Measurements from ENCODE around the gene WFIKKN1. TPM values are rescaled to one million over a fixed set of nuclear protein-coding genes. Genes with fewer than 3 reads are reported as not detected.

The WFIKKN1 gene
- total and polyA plus RNA-seq, 2 experiments from 2014 or later = 3.5 to 6.8 TPM

DNA sequence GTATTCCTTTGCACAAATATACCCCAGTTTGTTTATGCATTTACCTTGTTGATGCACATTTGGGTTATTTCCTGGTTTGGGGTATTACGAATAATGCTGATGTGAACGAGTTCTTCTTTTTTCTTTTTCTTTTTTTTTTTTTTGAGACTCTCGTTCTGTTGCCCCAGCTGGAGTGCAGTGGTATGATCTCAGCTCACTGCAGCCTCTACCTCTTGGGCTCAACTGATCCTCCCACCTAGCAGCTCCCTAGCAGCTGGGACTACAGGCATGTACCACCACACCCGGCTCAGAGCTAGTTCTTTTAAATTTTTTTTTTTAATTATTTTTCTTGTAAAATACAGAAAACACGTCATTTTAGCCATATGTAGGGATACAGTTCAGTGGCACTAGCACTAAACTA is 26.9 kb upstream of the WFIKKN1 start (continued):
- TF ChIP-seq, protein P1, sequence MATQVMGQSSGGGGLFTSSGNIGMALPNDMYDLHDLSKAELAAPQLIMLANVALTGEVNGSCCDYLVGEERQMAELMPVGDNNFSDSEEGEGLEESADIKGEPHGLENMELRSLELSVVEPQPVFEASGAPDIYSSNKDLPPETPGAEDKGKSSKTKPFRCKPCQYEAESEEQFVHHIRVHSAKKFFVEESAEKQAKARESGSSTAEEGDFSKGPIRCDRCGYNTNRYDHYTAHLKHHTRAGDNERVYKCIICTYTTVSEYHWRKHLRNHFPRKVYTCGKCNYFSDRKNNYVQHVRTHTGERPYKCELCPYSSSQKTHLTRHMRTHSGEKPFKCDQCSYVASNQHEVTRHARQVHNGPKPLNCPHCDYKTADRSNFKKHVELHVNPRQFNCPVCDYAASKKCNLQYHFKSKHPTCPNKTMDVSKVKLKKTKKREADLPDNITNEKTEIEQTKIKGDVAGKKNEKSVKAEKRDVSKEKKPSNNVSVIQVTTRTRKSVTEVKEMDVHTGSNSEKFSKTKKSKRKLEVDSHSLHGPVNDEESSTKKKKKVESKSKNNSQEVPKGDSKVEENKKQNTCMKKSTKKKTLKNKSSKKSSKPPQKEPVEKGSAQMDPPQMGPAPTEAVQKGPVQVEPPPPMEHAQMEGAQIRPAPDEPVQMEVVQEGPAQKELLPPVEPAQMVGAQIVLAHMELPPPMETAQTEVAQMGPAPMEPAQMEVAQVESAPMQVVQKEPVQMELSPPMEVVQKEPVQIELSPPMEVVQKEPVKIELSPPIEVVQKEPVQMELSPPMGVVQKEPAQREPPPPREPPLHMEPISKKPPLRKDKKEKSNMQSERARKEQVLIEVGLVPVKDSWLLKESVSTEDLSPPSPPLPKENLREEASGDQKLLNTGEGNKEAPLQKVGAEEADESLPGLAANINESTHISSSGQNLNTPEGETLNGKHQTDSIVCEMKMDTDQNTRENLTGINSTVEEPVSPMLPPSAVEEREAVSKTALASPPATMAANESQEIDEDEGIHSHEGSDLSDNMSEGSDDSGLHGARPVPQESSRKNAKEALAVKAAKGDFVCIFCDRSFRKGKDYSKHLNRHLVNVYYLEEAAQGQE (IDR thresholded peaks at IDR 0.05; ENCODE audit: unreplicated experiment) = no peak
- no peak for TF ChIP-seq STAT1 (IDR thresholded peaks at IDR 0.05; ENCODE audit: unreplicated experiment)
- TF ChIP-seq, protein P2, sequence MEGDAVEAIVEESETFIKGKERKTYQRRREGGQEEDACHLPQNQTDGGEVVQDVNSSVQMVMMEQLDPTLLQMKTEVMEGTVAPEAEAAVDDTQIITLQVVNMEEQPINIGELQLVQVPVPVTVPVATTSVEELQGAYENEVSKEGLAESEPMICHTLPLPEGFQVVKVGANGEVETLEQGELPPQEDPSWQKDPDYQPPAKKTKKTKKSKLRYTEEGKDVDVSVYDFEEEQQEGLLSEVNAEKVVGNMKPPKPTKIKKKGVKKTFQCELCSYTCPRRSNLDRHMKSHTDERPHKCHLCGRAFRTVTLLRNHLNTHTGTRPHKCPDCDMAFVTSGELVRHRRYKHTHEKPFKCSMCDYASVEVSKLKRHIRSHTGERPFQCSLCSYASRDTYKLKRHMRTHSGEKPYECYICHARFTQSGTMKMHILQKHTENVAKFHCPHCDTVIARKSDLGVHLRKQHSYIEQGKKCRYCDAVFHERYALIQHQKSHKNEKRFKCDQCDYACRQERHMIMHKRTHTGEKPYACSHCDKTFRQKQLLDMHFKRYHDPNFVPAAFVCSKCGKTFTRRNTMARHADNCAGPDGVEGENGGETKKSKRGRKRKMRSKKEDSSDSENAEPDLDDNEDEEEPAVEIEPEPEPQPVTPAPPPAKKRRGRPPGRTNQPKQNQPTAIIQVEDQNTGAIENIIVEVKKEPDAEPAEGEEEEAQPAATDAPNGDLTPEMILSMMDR (conservative IDR thresholded peaks at IDR 0.05; ENCODE audit: low read depth in 2 of 2) = no peak
- no peak for TF ChIP-seq EZH2phosphoT487 (IDR thresholded peaks at IDR 0.05; ENCODE audit: unreplicated experiment)
- no peak for TF ChIP-seq POLR2AphosphoS5 (IDR thresholded peaks at IDR 0.05; ENCODE audit: low read depth)
- no peak for TF ChIP-seq CREB1 (CRISPR knock-in tag; IDR thresholded peaks at IDR 0.05; ENCODE audit: low read depth)

DNA sequence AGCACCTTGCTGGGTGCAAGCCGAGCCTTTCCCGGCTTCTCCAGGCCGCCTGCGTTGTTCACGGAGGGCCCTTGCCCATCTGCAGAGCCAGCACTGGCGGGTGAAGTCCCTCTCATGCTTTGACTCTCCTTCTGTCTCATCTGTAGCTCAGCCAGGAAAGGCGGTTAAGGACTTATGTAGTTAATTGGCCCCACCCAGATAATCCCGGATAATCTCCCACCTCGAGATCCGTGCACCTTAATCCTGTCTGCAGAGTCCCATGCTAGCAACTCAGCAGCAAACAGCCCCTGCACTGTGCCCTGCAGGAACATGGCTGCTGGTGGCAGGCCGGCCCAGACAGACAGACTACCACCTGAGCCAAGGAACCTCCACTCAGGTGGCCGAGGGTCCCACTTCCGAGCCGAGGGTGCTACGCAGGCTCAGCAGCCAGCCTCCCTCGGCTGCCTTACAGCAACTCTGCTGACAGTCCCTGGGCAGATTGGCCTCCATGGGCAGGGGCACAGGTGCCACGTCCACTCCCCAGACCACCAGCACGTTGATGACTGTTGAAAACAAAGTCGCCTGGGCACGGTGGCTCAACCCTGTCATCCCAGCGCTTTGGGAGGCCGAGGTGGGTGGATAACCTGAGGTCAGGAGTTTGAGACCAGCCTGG is 24.0 kb upstream of the WFIKKN1 start:
- Histone ChIP-seq H3K4me1 (ENCODE audit: insufficient read depth) (no peaks in the 10 kb centered on the region), H3K4me3 (no peak overlapping the region), H3K9me2 (ENCODE audit: insufficient read depth) (no peaks in the 10 kb centered on the region), H3K4me2 (no peak overlapping the region), H2AFZ (no peak overlapping the region), H3K27ac (ENCODE audit: low read depth) (no peak overlapping the region), H3F3A (replicated peaks; ENCODE audit: low read depth) (peaks cover 4% of the 10 kb centered on the region), H4K20me1 (replicated peaks; ENCODE audit: insufficient read depth) (peaks cover 4% of the 10 kb centered on the region; the same call in 1 of the 2 replicates), H3K79me2 (replicated peaks; ENCODE audit: insufficient read depth) (peaks cover 32% of the 10 kb centered on the region), H3K27me3 (ENCODE audit: insufficient read depth) (no peaks in the 10 kb centered on the region), H3K36me3 (ENCODE audit: insufficient read depth) (no peaks in the 10 kb centered on the region)
- Mint-ChIP-seq H3K27me3 (ENCODE audit: insufficient read depth, low read depth, poor library complexity) (peaks cover 10% of the 10 kb centered on the region), H3K36me3 (ENCODE audit: low read depth) (peaks cover 15% of the 10 kb centered on the region; the same call in 2 of the 3 replicates), H3K27ac (no peak overlapping the region), H3K4me1 (peaks cover 9% of the 10 kb centered on the region), H3K4me3 (no peak overlapping the region), H3K9me3 (peaks cover 21% of the 10 kb centered on the region)
- ATAC-seq (no peak), DNase-seq (ENCODE audit: low spot score) (no peak)
- no peak for TF ChIP-seq POLR2AphosphoS5 (IDR thresholded peaks at IDR 0.05; ENCODE audit: low read depth)
- TF ChIP-seq, protein P1 (IDR thresholded peaks at IDR 0.05; ENCODE audit: unreplicated experiment) = no peak
- TF ChIP-seq NANOG (IDR thresholded peaks at IDR 0.05; ENCODE audit: borderline replicate concordance) = no peak
- TF ChIP-seq ZNF331 (CRISPR knock-in tag; IDR thresholded peaks at IDR 0.05; ENCODE audit: low read depth) = no peak
- TF ChIP-seq, protein P2 (conservative IDR thresholded peaks at IDR 0.05; ENCODE audit: low read depth in 2 of 2) = no peak
- no peak for TF ChIP-seq EZH2phosphoT487 (IDR thresholded peaks at IDR 0.05; ENCODE audit: unreplicated experiment)
- TF ChIP-seq, protein P3, sequence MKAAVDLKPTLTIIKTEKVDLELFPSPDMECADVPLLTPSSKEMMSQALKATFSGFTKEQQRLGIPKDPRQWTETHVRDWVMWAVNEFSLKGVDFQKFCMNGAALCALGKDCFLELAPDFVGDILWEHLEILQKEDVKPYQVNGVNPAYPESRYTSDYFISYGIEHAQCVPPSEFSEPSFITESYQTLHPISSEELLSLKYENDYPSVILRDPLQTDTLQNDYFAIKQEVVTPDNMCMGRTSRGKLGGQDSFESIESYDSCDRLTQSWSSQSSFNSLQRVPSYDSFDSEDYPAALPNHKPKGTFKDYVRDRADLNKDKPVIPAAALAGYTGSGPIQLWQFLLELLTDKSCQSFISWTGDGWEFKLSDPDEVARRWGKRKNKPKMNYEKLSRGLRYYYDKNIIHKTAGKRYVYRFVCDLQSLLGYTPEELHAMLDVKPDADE (IDR thresholded peaks at IDR 0.05) = no peak
- TF ChIP-seq CREB1 (CRISPR knock-in tag; IDR thresholded peaks at IDR 0.05; ENCODE audit: low read depth) = no peak
- no peak for TF ChIP-seq EZH2 (IDR thresholded peaks at IDR 0.05; ENCODE audit: low read depth, unreplicated experiment)
- no peak for TF ChIP-seq JUNB (IDR thresholded peaks at IDR 0.05; ENCODE audit: unreplicated experiment)
- TF ChIP-seq STAT1 (IDR thresholded peaks at IDR 0.05; ENCODE audit: unreplicated experiment) = no peak
- TF ChIP-seq ZNF114 (CRISPR knock-in tag; IDR thresholded peaks at IDR 0.05) = no peak

All from GM23338 (cell line).